GM10248 (cell line): ENCODE results near the gene C12orf76.
"Not testable (repeated sequence)": the region's sequence is repeated elsewhere in the genome, so short reads cannot be mapped to it uniquely, and the experiment has no call there.

Source experiments
- CTCF ChIA-PET: fragments of 300-600 bp; sonication (Branson Sonifier 250); formaldehyde crosslinking; extraction: SDS; loops from one replicate; lab custom pipeline; 2021; ENCODE audit warnings: antibody characterized with exemption; lab: Yijun Ruan, JAX
- POLR2A ChIA-PET: fragments of 350-650 bp; sonication (Branson Sonifier 250); formaldehyde crosslinking; extraction: SDS; loops from one replicate; lab custom pipeline; 2020; ENCODE audit warnings: antibody characterized with exemption; lab: Yijun Ruan, JAX
- DNase-seq: peaks from one replicate; pipeline ENCODE4 v3.0.0; 2012; ENCODE audit errors: extremely low spot score
- TF ChIP-seq, protein P1 (sequence below): IDR thresholded peaks from 2 replicates; pipeline ENCODE4 v1.5.1; 2012; ENCODE audit warnings: mild to moderate bottlenecking, low read depth; ENCODE audit errors: extremely low read depth, missing control alignments, control extremely low read depth

Gene C12orf76

GRCh38 chr12:110073049-110073831, 24.9 kb upstream of the C12orf76 start:
- CTCF ChIA-PET: interaction anchor here (1.3 to 1.8 kb wide), 2 partner anchors 28 to 358 kb away, joined by 3 to 4 read pairs; no protein-coding TSS in a partner anchor
- POLR2A ChIA-PET: no interaction called here
- TF ChIP-seq, protein P1, sequence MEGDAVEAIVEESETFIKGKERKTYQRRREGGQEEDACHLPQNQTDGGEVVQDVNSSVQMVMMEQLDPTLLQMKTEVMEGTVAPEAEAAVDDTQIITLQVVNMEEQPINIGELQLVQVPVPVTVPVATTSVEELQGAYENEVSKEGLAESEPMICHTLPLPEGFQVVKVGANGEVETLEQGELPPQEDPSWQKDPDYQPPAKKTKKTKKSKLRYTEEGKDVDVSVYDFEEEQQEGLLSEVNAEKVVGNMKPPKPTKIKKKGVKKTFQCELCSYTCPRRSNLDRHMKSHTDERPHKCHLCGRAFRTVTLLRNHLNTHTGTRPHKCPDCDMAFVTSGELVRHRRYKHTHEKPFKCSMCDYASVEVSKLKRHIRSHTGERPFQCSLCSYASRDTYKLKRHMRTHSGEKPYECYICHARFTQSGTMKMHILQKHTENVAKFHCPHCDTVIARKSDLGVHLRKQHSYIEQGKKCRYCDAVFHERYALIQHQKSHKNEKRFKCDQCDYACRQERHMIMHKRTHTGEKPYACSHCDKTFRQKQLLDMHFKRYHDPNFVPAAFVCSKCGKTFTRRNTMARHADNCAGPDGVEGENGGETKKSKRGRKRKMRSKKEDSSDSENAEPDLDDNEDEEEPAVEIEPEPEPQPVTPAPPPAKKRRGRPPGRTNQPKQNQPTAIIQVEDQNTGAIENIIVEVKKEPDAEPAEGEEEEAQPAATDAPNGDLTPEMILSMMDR: no peak
- no peak for DNase-seq

GRCh38 chr12:110072636-110073035, 24.3 kb upstream of the C12orf76 start:
- POLR2A ChIA-PET, CTCF ChIA-PET, DNase-seq: not testable (repeated sequence)

- ChIA-PET CTCF (no interaction called here), POLR2A (no interaction called here)
- TF ChIP-seq, protein P1: no peak
- DNase-seq: no peak
These were observed 23.6 kb upstream of the C12orf76 start for GRCh38 chr12:110071967-110072366.

DNA sequence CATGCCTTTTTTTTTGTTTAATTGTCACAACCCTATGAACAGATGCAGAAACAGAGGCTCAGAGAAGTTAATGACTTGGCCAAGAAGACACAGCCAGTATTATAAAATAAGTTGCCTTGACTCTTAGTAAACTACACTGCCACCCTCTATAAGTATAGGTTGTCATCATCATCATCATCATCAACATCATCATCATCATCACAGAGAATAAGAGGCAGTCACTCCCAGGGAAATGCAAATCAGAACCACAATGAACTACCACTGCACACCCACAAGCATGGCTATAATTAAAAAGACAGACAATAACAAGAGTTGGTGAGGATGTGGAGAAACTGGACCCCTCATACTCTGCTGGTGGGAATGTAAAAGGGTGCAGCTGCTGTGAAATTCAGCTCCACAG, 23.2 kb upstream of the C12orf76 start:
- ChIA-PET CTCF (no interaction called here), POLR2A (no interaction called here)
- no peak for DNase-seq
- TF ChIP-seq, protein P1: no peak

- ChIA-PET POLR2A (no interaction called here), CTCF (interaction anchor here (0.9 kb wide), 2 partner anchors 16 to 33 kb away, joined by 3 read pairs; no protein-coding TSS in a partner anchor)
- TF ChIP-seq, protein P1: no peak
- no peak for DNase-seq
These were observed 20.3 kb upstream of the C12orf76 start for GRCh38 chr12:110068654-110069053.

GRCh38 chr12:110068115-110068514, 19.8 kb upstream of the C12orf76 start:
- DNase-seq, POLR2A ChIA-PET: not testable (repeated sequence)
- CTCF ChIA-PET: interaction anchor here (0.9 kb wide), 1 partner anchor 15 kb away, joined by 3 read pairs; no protein-coding TSS in a partner anchor

DNA sequence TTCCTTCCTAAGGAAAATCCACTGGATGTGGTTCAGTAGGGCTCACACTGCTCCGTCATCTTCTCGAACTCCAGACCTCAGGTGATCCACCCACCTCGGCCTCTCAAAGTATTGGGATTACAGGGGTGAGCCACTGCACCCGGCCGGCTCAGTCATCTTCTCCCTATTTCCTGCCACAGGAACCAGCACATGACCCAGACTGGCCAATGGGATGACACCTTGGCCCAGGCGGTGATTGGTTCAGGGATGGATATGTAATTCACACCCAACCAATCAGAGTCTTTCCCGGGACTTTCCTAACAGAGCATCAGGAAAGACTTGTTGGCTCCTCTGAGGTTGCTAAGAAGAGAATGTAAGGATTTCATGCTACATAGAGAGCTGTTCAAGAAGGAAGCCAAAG, 19.2 kb upstream of the C12orf76 start:
- TF ChIP-seq, protein P1: no peak
- CTCF ChIA-PET: no interaction called here
- no peak for DNase-seq
- POLR2A ChIA-PET: no interaction called here

DNA sequence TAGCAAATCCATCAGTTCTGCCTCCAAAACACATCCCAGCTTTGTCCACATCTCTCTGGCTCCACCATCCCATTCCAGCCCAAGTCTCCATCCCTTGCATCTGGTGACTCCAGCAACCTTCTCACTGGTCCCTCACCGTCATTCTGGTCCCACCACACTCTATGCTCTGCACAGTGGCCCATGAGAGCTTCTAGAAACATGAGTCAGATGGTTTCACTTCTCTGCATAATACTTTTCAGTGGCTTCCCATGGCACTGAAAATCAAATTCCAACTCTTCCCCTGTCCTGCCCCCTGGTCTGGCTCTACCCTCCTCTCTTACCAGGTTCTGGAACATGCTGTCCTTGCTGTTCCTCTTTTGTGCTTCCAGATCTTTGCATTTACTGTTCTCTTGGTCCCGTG, 17.2 kb upstream of the C12orf76 start:
- ChIA-PET CTCF (interaction anchor here (1.0 to 1.1 kb wide), 3 partner anchors 18 to 366 kb away, joined by 3 read pairs; partner anchors contain the start of gene C12orf76), POLR2A (no interaction called here)
- peak; percentile 33 for DNase-seq
- TF ChIP-seq, protein P1: no peak
